PC-9 (cell line): ENCODE measurements around the gene ZFPL1.
"Not testable (repeated sequence)": the region's sequence is repeated elsewhere in the genome, so short reads cannot be mapped to it uniquely, and the experiment has no call there.

Source experiments
- EZH2 ChIP-seq: fragments of 200-600 bp; sonication (generic); IDR thresholded peaks from 2 replicates; pipeline ENCODE4 v1.8.0; 2017; ENCODE audit warnings: antibody characterized with exemption, low read depth
- TF ChIP-seq, protein P1 (sequence below): fragments of 200-600 bp; sonication (generic); conservative IDR thresholded peaks from 2 replicates; pipeline ENCODE4 v1.6.1; 2017; ENCODE audit warnings: mixed run types, antibody characterized with exemption, mild to moderate bottlenecking, moderate library complexity

- TF ChIP-seq, protein P1, sequence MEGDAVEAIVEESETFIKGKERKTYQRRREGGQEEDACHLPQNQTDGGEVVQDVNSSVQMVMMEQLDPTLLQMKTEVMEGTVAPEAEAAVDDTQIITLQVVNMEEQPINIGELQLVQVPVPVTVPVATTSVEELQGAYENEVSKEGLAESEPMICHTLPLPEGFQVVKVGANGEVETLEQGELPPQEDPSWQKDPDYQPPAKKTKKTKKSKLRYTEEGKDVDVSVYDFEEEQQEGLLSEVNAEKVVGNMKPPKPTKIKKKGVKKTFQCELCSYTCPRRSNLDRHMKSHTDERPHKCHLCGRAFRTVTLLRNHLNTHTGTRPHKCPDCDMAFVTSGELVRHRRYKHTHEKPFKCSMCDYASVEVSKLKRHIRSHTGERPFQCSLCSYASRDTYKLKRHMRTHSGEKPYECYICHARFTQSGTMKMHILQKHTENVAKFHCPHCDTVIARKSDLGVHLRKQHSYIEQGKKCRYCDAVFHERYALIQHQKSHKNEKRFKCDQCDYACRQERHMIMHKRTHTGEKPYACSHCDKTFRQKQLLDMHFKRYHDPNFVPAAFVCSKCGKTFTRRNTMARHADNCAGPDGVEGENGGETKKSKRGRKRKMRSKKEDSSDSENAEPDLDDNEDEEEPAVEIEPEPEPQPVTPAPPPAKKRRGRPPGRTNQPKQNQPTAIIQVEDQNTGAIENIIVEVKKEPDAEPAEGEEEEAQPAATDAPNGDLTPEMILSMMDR, result not testable (repeated sequence)
- TF ChIP-seq EZH2, result not testable (repeated sequence)
Observed at GRCh38 chr11:65118891-65119669, 35.1 kb downstream of the ZFPL1 start.
